ENCODE measurements around the gene CCDC63. TPM values are rescaled to one million over a fixed set of nuclear protein-coding genes. Genes with fewer than 3 reads are reported as not detected.

Gene CCDC63
- total and polyA plus RNA-seq, 5 donors from 2014 or later = not detected

- H3K9me3 Mint-ChIP-seq = peaks cover 0 to 3% (median 0%) of the 10 kb centered on the region in 7 donors
- H3K27ac ChIP-seq (ENCODE audit: insufficient read depth, low read length, poor library complexity, severe bottlenecking) = no peak overlapping the region
- no peak overlapping the region for H3K4me3 Mint-ChIP-seq
- no peaks in the 10 kb centered on the region for H3K4me1 ChIP-seq (ENCODE audit: control insufficient read depth, insufficient read depth, low read length, poor library complexity, severe bottlenecking)
- ATAC-seq (ENCODE audit: low read depth in 2 of 2) = no peak
- H3K36me3 Mint-ChIP-seq = no peaks in the 10 kb centered on the region
- no peak overlapping the region for H3K4me3 ChIP-seq (ENCODE audit: low read depth, low read length)
- peaks cover 0 to 8% (median under 1%) of the 10 kb centered on the region in 4 donors for H3K4me1 Mint-ChIP-seq
- H3K27ac Mint-ChIP-seq = no peak overlapping the region
- H3K27me3 ChIP-seq (ENCODE audit: control insufficient read depth, insufficient read depth, low read length) = no peaks in the 10 kb centered on the region
- H3K27me3 Mint-ChIP-seq = peaks cover 6% of the 10 kb centered on the region
- no peaks in the 10 kb centered on the region for H3K36me3 ChIP-seq (ENCODE audit: control insufficient read depth, insufficient read depth, low read length)
- no peak for DNase-seq
- no peaks in the 10 kb centered on the region for H3K9me3 ChIP-seq (ENCODE audit: control insufficient read depth in 2 of 2, low read length in 2 of 2)
Measured at GRCh38 chr12:110865521-110865920, 18.7 kb downstream of the CCDC63 start.

- no peak overlapping the region for H3K27ac Mint-ChIP-seq
- Histone ChIP-seq H3K4me3 (ENCODE audit: low read depth, low read length) (no peak overlapping the region), H3K27me3 (ENCODE audit: control insufficient read depth, insufficient read depth, low read length) (no peaks in the 10 kb centered on the region), H3K27ac (ENCODE audit: insufficient read depth, low read length, poor library complexity, severe bottlenecking) (no peak overlapping the region), H3K36me3 (ENCODE audit: control insufficient read depth, insufficient read depth, low read length) (no peaks in the 10 kb centered on the region), H3K4me1 (ENCODE audit: control insufficient read depth, insufficient read depth, low read length, poor library complexity, severe bottlenecking) (no peaks in the 10 kb centered on the region), H3K9me3 (ENCODE audit: control insufficient read depth in 2 of 2, low read length in 2 of 2) (no peaks in the 10 kb centered on the region)
- H3K36me3 Mint-ChIP-seq = no peaks in the 10 kb centered on the region
- H3K27me3 Mint-ChIP-seq = peaks cover 1% of the 10 kb centered on the region
- H3K9me3 Mint-ChIP-seq = peaks cover 0 to 1% (median 0%) of the 10 kb centered on the region in 7 donors
- no peak for ATAC-seq (ENCODE audit: low read depth in 2 of 2)
- H3K4me1 Mint-ChIP-seq = no peaks in the 10 kb centered on the region
- H3K4me3 Mint-ChIP-seq = no peak overlapping the region
- DNase-seq = no peak
Measured at GRCh38 chr12:110869026-110869425, 22.2 kb downstream of the CCDC63 start.

- no peaks in the 10 kb centered on the region for H3K36me3 ChIP-seq (ENCODE audit: control insufficient read depth, insufficient read depth, low read length)
- no peak overlapping the region for H3K27ac Mint-ChIP-seq
- H3K4me1 ChIP-seq (ENCODE audit: control insufficient read depth, insufficient read depth, low read length, poor library complexity, severe bottlenecking) = no peaks in the 10 kb centered on the region
- DNase-seq (no peak), ATAC-seq (ENCODE audit: low read depth in 2 of 2) (no peak)
- H3K27me3 ChIP-seq (ENCODE audit: control insufficient read depth, insufficient read depth, low read length) = no peaks in the 10 kb centered on the region
- H3K9me3 ChIP-seq (ENCODE audit: control insufficient read depth in 2 of 2, low read length in 2 of 2) = no peaks in the 10 kb centered on the region
- peaks cover 0 to 1% (median 0%) of the 10 kb centered on the region in 7 donors for H3K9me3 Mint-ChIP-seq
- no peak overlapping the region for H3K4me3 ChIP-seq (ENCODE audit: low read depth, low read length)
- H3K27me3 Mint-ChIP-seq = no peaks in the 10 kb centered on the region
- no peak overlapping the region for H3K27ac ChIP-seq (ENCODE audit: insufficient read depth, low read length, poor library complexity, severe bottlenecking)
- H3K4me3 Mint-ChIP-seq = no peak overlapping the region
- H3K4me1 Mint-ChIP-seq = no peaks in the 10 kb centered on the region
- no peaks in the 10 kb centered on the region for H3K36me3 Mint-ChIP-seq
Measured at GRCh38 chr12:110869803-110870202, 23.0 kb downstream of the CCDC63 start.

GRCh38 chr12:110872100-110872499 is 25.3 kb downstream of the CCDC63 start:
- peaks cover 0 to 1% (median 0%) of the 10 kb centered on the region in 7 donors for H3K9me3 Mint-ChIP-seq
- Histone ChIP-seq H3K27ac (ENCODE audit: insufficient read depth, low read length, poor library complexity, severe bottlenecking) (no peak overlapping the region), H3K36me3 (ENCODE audit: control insufficient read depth, insufficient read depth, low read length) (no peaks in the 10 kb centered on the region), H3K4me3 (ENCODE audit: low read depth, low read length) (no peak overlapping the region), H3K9me3 (ENCODE audit: control insufficient read depth in 2 of 2, low read length in 2 of 2) (no peaks in the 10 kb centered on the region), H3K4me1 (ENCODE audit: control insufficient read depth, insufficient read depth, low read length, poor library complexity, severe bottlenecking) (no peaks in the 10 kb centered on the region), H3K27me3 (ENCODE audit: control insufficient read depth, insufficient read depth, low read length) (no peaks in the 10 kb centered on the region)
- H3K4me1 Mint-ChIP-seq = no peaks in the 10 kb centered on the region
- H3K4me3 Mint-ChIP-seq = no peak overlapping the region
- DNase-seq = no peak
- H3K27ac Mint-ChIP-seq = no peak overlapping the region
- H3K36me3 Mint-ChIP-seq = no peaks in the 10 kb centered on the region
- H3K27me3 Mint-ChIP-seq = peaks cover 6% of the 10 kb centered on the region
- ATAC-seq (ENCODE audit: low read depth in 2 of 2) = no peak

- no peaks in the 10 kb centered on the region for H3K9me3 Mint-ChIP-seq
- H3K36me3 Mint-ChIP-seq = no peaks in the 10 kb centered on the region
- H3K27me3 ChIP-seq (ENCODE audit: control insufficient read depth, insufficient read depth, low read length) = no peaks in the 10 kb centered on the region
- DNase-seq (no peak), ATAC-seq (ENCODE audit: low read depth in 2 of 2) (no peak)
- no peaks in the 10 kb centered on the region for H3K36me3 ChIP-seq (ENCODE audit: control insufficient read depth, insufficient read depth, low read length)
- no peaks in the 10 kb centered on the region for H3K4me1 ChIP-seq (ENCODE audit: control insufficient read depth, insufficient read depth, low read length, poor library complexity, severe bottlenecking)
- H3K4me3 ChIP-seq (ENCODE audit: low read depth, low read length) = no peak overlapping the region
- H3K27ac Mint-ChIP-seq = no peak overlapping the region
- H3K4me3 Mint-ChIP-seq = no peak overlapping the region
- H3K27ac ChIP-seq (ENCODE audit: insufficient read depth, low read length, poor library complexity, severe bottlenecking) = no peak overlapping the region
- no peaks in the 10 kb centered on the region for H3K9me3 ChIP-seq (ENCODE audit: control insufficient read depth in 2 of 2, low read length in 2 of 2)
- no peaks in the 10 kb centered on the region for H3K4me1 Mint-ChIP-seq
- H3K27me3 Mint-ChIP-seq = peaks cover 6% of the 10 kb centered on the region
Measured at GRCh38 chr12:110874351-110874750, 27.6 kb downstream of the CCDC63 start.

GRCh38 chr12:110874781-110875180 is 28.0 kb downstream of the CCDC63 start:
- Histone ChIP-seq H3K27me3 (ENCODE audit: control insufficient read depth, insufficient read depth, low read length) (no peaks in the 10 kb centered on the region), H3K27ac (ENCODE audit: insufficient read depth, low read length, poor library complexity, severe bottlenecking) (no peak overlapping the region), H3K36me3 (ENCODE audit: control insufficient read depth, insufficient read depth, low read length) (no peaks in the 10 kb centered on the region), H3K4me1 (ENCODE audit: control insufficient read depth, insufficient read depth, low read length, poor library complexity, severe bottlenecking) (no peaks in the 10 kb centered on the region), H3K4me3 (ENCODE audit: low read depth, low read length) (no peak overlapping the region), H3K9me3 (ENCODE audit: control insufficient read depth in 2 of 2, low read length in 2 of 2) (no peaks in the 10 kb centered on the region)
- Mint-ChIP-seq H3K27ac (no peak overlapping the region), H3K27me3 (peaks cover 6% of the 10 kb centered on the region), H3K9me3 (no peaks in the 10 kb centered on the region), H3K4me1 (no peaks in the 10 kb centered on the region), H3K36me3 (no peaks in the 10 kb centered on the region), H3K4me3 (no peak overlapping the region)
- ATAC-seq (ENCODE audit: low read depth in 2 of 2) (no peak), DNase-seq (no peak)

- Histone ChIP-seq H3K9me3 (ENCODE audit: control insufficient read depth in 2 of 2, low read length in 2 of 2) (no peaks in the 10 kb centered on the region), H3K4me1 (ENCODE audit: control insufficient read depth, insufficient read depth, low read length, poor library complexity, severe bottlenecking) (no peaks in the 10 kb centered on the region), H3K27ac (ENCODE audit: insufficient read depth, low read length, poor library complexity, severe bottlenecking) (no peak overlapping the region), H3K36me3 (ENCODE audit: control insufficient read depth, insufficient read depth, low read length) (no peaks in the 10 kb centered on the region), H3K27me3 (ENCODE audit: control insufficient read depth, insufficient read depth, low read length) (no peaks in the 10 kb centered on the region), H3K4me3 (ENCODE audit: low read depth, low read length) (no peak overlapping the region)
- Mint-ChIP-seq H3K4me3 (no peak overlapping the region), H3K27me3 (no peaks in the 10 kb centered on the region), H3K27ac (no peak overlapping the region), H3K4me1 (no peaks in the 10 kb centered on the region), H3K9me3 (no peaks in the 10 kb centered on the region), H3K36me3 (no peaks in the 10 kb centered on the region)
- DNase-seq (no peak), ATAC-seq (ENCODE audit: low read depth in 2 of 2) (no peak)
Measured at GRCh38 chr12:110880651-110881050, 33.9 kb downstream of the CCDC63 start.

- Histone ChIP-seq H3K27ac (ENCODE audit: insufficient read depth, low read length, poor library complexity, severe bottlenecking) (no peak overlapping the region), H3K27me3 (ENCODE audit: control insufficient read depth, insufficient read depth, low read length) (no peaks in the 10 kb centered on the region), H3K36me3 (ENCODE audit: control insufficient read depth, insufficient read depth, low read length) (no peaks in the 10 kb centered on the region), H3K4me1 (ENCODE audit: control insufficient read depth, insufficient read depth, low read length, poor library complexity, severe bottlenecking) (peaks cover 10% of the 10 kb centered on the region), H3K4me3 (ENCODE audit: low read depth, low read length) (no peak overlapping the region), H3K9me3 (ENCODE audit: control insufficient read depth in 2 of 2, low read length in 2 of 2) (no peaks in the 10 kb centered on the region)
- Mint-ChIP-seq H3K4me1 (peaks cover 0 to 6% (median 3%) of the 10 kb centered on the region in 4 donors), H3K27ac (no peak overlapping the region), H3K9me3 (no peaks in the 10 kb centered on the region), H3K4me3 (no peak overlapping the region), H3K27me3 (peaks cover 1% of the 10 kb centered on the region), H3K36me3 (no peaks in the 10 kb centered on the region)
- ATAC-seq (ENCODE audit: low read depth in 2 of 2) = no peak
- DNase-seq = no peak
Measured at GRCh38 chr12:110883251-110883650, 36.5 kb downstream of the CCDC63 start.

All from CD4-positive, CD25-positive, alpha-beta regulatory T cell (primary cell).